Ramos (cell line): Measurements from ENCODE around the gene PRRC2B.
"Not testable (repeated sequence)": the region's sequence is repeated elsewhere in the genome, so short reads cannot be mapped to it uniquely, and the experiment has no call there.

Experiments
- in situ Hi-C: fragments of 300-500 bp; cut with MboI; formaldehyde crosslinking; loops from one replicate; pipeline ENCODE4 v1.14.3; 2022; ENCODE audit warnings: low sequenced_read_pairs; ENCODE audit not compliant: unreplicated experiment

The PRRC2B gene

GRCh38 chr9:131393622-131394463 is at the start of gene PRRC2B:
TSS of gene PRRC2B (plus strand) at chr9:131394086. CDS start at chr9:131430145, 36,059 bp downstream.
- in situ Hi-C loops: no loop called here

- in situ Hi-C loops: not testable (repeated sequence)
Measured at GRCh38 chr9:131344931-131345535, 48.9 kb upstream of the PRRC2B start.

GRCh38 chr9:131346559-131346958 is 47.3 kb upstream of the PRRC2B start:
- in situ Hi-C loops: no loop called here

GRCh38 chr9:131347376-131348020 is 46.4 kb upstream of the PRRC2B start:
- in situ Hi-C loops: no loop called here

GRCh38 chr9:131348631-131349521 is 45.0 kb upstream of the PRRC2B start:
- in situ Hi-C loops: no loop called here

DNA sequence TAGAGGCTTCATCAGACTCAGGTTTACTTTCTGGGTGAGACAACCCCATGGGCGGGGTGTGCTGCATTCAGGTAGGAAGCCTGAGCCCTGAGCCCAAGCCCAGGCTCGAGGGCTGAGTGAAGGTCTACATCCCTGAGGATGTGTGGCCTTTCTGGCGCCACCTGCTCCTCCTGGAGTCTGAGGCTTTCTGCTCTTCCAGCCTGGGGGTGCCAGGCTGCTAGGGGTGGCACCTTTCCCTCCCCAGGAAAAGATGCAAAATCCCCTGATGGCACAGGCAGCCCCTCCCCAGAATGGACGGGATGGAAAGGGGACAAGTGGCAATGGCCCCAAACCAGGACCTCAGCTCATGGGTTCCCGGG is 44.4 kb upstream of the PRRC2B start:
- in situ Hi-C loops: no loop called here

DNA sequence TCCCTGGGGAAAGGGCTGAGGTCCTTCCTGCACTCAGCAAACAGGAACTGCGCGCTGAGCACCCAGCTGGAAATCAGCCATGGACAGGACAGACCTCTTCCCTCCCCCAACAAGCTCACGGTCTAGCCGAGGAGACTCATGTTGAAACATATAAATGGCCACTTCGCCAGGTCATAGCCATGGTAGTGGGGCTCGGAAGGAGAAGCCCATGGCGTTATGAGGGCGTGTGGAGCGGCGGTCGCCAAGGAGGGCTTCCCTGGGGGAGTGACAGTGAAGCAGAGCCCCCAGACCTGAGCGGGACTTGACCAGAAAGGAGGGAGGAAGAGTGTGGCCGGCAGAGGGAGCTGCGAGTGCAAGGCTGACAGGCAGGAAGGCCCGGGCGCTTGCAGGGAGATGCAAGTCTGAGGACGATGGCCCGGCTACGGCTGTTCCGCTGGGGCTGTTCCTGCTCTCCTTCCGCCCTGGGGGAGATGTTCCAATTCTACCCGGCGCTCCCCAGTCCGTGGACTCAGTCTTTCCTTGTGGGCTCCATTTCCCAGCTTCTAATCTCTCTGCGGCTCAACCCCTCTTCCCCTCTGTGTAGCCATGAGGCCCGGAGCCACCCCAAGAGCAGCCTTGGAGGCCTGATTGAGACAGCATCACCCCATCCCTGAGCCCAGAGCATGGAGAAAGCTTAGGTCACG is 43.9 kb upstream of the PRRC2B start:
- in situ Hi-C loops: no loop called here

DNA sequence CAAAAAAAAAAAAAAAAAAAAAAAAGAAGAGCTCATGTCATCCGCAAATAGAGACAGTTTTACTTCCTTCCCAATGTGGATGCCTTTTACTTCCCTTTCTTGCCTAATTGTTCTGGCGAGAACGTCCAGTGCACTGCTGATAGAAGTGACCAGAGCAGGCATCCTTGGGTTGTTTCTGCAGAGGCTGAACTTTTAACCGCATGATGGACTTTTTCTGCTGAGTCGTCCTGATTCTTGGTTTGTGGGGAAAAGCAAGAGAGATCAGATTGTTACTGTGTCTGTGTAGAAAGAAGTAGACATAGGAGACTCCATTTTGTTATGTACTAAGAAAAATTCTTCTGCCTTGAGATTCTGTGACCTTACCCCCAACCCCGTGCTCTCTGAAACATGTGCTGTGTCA is 37.4 kb upstream of the PRRC2B start:
- in situ Hi-C loops: not testable (repeated sequence)

DNA sequence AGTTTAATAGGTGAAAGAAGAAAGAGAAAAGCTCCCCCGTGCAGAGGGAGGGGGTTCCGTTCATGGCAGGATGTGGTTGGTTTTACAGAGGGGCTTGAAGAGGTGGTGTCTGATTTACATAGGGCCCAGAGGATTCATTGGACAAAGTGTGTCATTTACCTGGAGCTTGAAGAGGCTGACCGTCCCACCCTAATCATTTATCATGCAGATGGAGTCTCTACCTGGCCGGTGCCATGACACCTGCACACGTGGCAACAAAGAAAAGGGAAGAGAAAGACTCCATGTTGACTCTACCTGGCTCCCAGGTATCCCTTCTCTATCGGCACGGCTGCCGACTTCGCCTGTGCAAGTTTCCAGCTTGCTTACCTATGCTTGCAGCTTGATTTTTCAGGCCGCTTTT is 35.3 kb upstream of the PRRC2B start:
- in situ Hi-C loops: no loop called here

DNA sequence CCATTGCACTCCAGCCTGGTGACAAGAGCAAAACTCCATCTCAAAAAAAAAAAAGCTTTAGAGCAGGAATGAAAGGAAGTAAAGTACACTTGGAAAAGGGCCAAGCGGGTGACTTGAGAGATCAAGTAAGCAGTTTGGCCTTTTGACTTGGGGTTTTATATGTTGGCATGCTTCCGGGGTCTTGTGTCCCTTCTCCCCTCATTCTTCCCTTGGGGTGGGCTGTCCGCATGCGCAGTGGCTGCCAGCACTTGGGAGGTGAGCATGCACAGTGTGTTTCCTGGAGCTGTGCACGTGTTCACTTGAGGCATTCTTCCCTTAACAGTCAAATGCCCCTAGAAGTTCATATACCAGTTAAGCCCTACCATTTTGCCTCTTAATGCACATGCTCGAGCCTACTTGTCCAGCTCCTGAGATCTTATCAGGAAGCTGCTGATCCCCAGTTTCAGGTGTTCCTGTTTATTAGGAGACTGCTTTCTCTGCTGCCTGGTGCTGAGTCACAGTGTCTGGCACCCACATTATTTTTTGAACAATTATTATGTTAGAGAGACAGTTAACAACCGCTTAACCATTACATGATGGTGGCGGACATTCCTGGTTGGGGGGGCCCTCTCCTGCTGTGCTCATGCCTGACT is 32.6 kb upstream of the PRRC2B start:
- in situ Hi-C loops: loop anchor here (5.0 kb wide), 1 partner anchor 386 kb away; no protein-coding TSS in a partner anchor

- in situ Hi-C loops: no loop called here
Measured at GRCh38 chr9:131365546-131365945, 28.3 kb upstream of the PRRC2B start.

- in situ Hi-C loops: no loop called here
Measured at GRCh38 chr9:131366761-131367401, 27.0 kb upstream of the PRRC2B start.

DNA sequence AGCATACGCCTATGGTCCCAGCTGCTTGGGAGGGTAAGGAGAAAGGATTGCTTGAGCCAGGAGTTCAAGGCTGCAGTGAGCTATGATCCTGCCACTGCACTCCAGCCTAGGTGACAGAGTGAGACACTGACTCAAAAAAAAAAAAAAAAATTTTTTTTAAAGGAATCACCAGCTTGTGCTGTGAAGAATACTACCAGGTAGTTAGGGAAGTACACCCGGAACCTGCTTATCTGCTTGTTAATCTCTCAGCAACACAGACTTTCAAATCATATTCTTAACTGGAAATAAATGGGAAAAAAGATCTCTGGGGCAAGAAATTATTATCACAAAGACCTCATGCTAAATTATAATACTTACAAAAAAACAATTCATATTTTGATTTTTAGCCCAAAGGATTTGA is 26.4 kb upstream of the PRRC2B start:
- in situ Hi-C loops: no loop called here

- in situ Hi-C loops: no loop called here
Measured at GRCh38 chr9:131370638-131371037, 23.2 kb upstream of the PRRC2B start.

GRCh38 chr9:131372599-131372973 is 21.3 kb upstream of the PRRC2B start:
- in situ Hi-C loops: not testable (repeated sequence)

- in situ Hi-C loops: not testable (repeated sequence)
Measured at GRCh38 chr9:131374638-131375037, 19.2 kb upstream of the PRRC2B start.

- in situ Hi-C loops: no loop called here
Measured at GRCh38 chr9:131379056-131379455, 14.8 kb upstream of the PRRC2B start.

- in situ Hi-C loops: no loop called here
Measured at GRCh38 chr9:131382850-131383729, 10.8 kb upstream of the PRRC2B start.
